Liver (tissue), 3 donors: ENCODE data around the gene DOCK1.
"Not testable (repeated sequence)": the region's sequence is repeated elsewhere in the genome, so short reads cannot be mapped to it uniquely, and the experiment has no call there.

Experiments
- JUND ChIP-seq, 2 donors: IDR thresholded peaks; 2 replicates each; pipeline ENCODE4 v1.6.1; 2016; ENCODE audit warnings: antibody characterized with exemption in 2 of 2
- MAX ChIP-seq: IDR thresholded peaks from 2 replicates; pipeline ENCODE4 v1.6.1; 2016; ENCODE audit warnings: antibody characterized with exemption
- RXRA ChIP-seq, 2 donors: IDR thresholded peaks; 2 replicates each; pipeline ENCODE4 v1.6.1; 2017 to 2018; ENCODE audit warnings: antibody characterized with exemption in 2 of 2, mild to moderate bottlenecking in 1 of 2
- YY1 ChIP-seq: IDR thresholded peaks from 2 replicates; pipeline ENCODE4 v1.6.1; 2016; ENCODE audit warnings: antibody characterized with exemption, mild to moderate bottlenecking
- TF ChIP-seq, protein P1 (sequence below): fragments of 150-350 bp; IDR thresholded peaks from 2 replicates; pipeline ENCODE4 v1.5.1; 2017; ENCODE audit warnings: improper control_type of control experiment, low read depth, low read length; ENCODE audit not compliant: missing input control
- donor health status: healthy.
- donor health status: healthy.

DNA sequence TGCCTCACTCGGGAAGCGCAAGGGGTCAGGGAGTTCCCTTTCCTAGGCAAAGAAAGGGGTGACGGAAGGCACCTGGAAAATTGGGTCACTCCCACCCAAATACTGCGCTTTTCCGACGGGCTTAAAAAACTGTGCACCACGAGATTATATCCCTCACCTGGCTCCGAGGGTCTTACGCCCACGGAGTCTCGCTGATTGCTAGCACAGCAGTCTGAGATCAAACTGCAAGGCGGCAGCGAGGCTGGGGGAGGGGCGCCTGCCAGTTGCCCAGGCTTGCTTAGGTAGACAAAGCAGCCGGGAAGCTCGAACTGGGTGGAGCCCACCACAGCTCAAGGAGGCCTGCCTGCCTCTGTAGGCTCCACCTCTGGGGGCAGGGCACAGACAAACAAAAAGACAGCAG is 23.2 kb upstream of the DOCK1 start:
- not testable (repeated sequence) for TF ChIP-seq JUND (IDR thresholded peaks at IDR 0.05); RXRA (IDR thresholded peaks at IDR 0.05); MAX; YY1
- TF ChIP-seq, protein P1, sequence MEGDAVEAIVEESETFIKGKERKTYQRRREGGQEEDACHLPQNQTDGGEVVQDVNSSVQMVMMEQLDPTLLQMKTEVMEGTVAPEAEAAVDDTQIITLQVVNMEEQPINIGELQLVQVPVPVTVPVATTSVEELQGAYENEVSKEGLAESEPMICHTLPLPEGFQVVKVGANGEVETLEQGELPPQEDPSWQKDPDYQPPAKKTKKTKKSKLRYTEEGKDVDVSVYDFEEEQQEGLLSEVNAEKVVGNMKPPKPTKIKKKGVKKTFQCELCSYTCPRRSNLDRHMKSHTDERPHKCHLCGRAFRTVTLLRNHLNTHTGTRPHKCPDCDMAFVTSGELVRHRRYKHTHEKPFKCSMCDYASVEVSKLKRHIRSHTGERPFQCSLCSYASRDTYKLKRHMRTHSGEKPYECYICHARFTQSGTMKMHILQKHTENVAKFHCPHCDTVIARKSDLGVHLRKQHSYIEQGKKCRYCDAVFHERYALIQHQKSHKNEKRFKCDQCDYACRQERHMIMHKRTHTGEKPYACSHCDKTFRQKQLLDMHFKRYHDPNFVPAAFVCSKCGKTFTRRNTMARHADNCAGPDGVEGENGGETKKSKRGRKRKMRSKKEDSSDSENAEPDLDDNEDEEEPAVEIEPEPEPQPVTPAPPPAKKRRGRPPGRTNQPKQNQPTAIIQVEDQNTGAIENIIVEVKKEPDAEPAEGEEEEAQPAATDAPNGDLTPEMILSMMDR = not testable (repeated sequence)
